OCI-LY3 (cell line): ENCODE results near the gene VNN1.
A peak's percentile ranks its signal among the peaks of the same experiment; 100 is the strongest.

Experiments used
- H2AFZ ChIP-seq: fragments of 200-600, 300-600 bp; shearing (Covaris generic); 2 replicates; pipeline ENCODE4 v1.6.0; 2014; ENCODE audit warnings: antibody characterized with exemption, low read depth, low read length
- H3K27ac ChIP-seq: fragments of 200-600, 300-600 bp; sonication (generic); 2 replicates; pipeline ENCODE4 v1.5.1; 2014; ENCODE audit warnings: mild to moderate bottlenecking, low read length, moderate library complexity, mixed read lengths
- H3K27me3 ChIP-seq: fragments of 200-600, 300-600 bp; sonication (generic); 2 replicates; pipeline ENCODE4 v1.6.1; 2014; ENCODE audit warnings: low read depth, low read length, mixed read lengths
- H3K36me3 ChIP-seq: fragments of 200-600, 300-600 bp; sonication (generic); replicated peaks from 2 replicates; pipeline ENCODE3; 2014; ENCODE audit warnings: low read depth, low read length, mixed read lengths
- H3K4me1 ChIP-seq: fragments of 300-600, 200-600 bp; sonication (generic); 2 replicates; pipeline ENCODE4 v1.6.1; 2014; ENCODE audit warnings: low read length, mixed read lengths
- H3K4me2 ChIP-seq: fragments of 200-600, 300-600 bp; sonication (generic); 2 replicates; pipeline ENCODE4 v1.6.1; 2014; ENCODE audit warnings: low read length, mixed read lengths
- H3K4me3 ChIP-seq: fragments of 300-600, 200-600 bp; sonication (generic); 2 replicates; pipeline ENCODE4 v1.5.1; 2014; ENCODE audit warnings: antibody characterized with exemption, mild to moderate bottlenecking, low read length, moderate library complexity
- H3K79me2 ChIP-seq: fragments of 300-600, 200-600 bp; shearing (Covaris generic); 2 replicates; pipeline ENCODE4 v1.6.1; 2014; ENCODE audit warnings: mild to moderate bottlenecking, low read length, mixed read lengths
- H3K9ac ChIP-seq: fragments of 300-600, 200-600 bp; shearing (Covaris generic); 2 replicates; pipeline ENCODE4 v1.6.0; 2014; ENCODE audit warnings: mild to moderate bottlenecking, low read length, moderate library complexity
- H3K9me3 ChIP-seq: fragments of 200-600, 300-600 bp; shearing (Covaris generic); 2 replicates; pipeline ENCODE4 v1.6.1; 2014; ENCODE audit warnings: low read length, mixed read lengths; ENCODE audit not compliant: insufficient read depth
- H4K20me1 ChIP-seq: fragments of 200-600, 300-600 bp; sonication (generic); 2 replicates; pipeline ENCODE4 v1.6.1; 2016; ENCODE audit warnings: low read length, mixed read lengths; ENCODE audit not compliant: insufficient read depth
- CTCF ChIP-seq: fragments of 200-600, 300-600 bp; sonication (generic); IDR thresholded peaks from 2 replicates; pipeline ENCODE4 v1.5.1; 2014; ENCODE audit warnings: antibody characterized with exemption, low read length, low read depth
- EZH2phosphoT487 ChIP-seq: fragments of 200-600 bp; shearing (Covaris generic); IDR thresholded peaks from 2 replicates; pipeline ENCODE4 v1.6.1; 2018; ENCODE audit warnings: antibody characterized with exemption, mixed run types, low read depth

VNN1 gene

GRCh38 chr6:132669690-132670291, 44.1 kb downstream of the VNN1 start:
- H3K4me2 ChIP-seq, result peak overlapping the region; percentile 96

GRCh38 chr6:132666118-132666517, 47.7 kb downstream of the VNN1 start:
- H3K4me2 ChIP-seq, result no peak overlapping the region
- no peak overlapping the region for H2AFZ ChIP-seq
- H3K4me1 ChIP-seq, result peaks cover 22% of the 10 kb centered on the region
- no peak overlapping the region for H3K9ac ChIP-seq
- no peaks in the 10 kb centered on the region for H4K20me1 ChIP-seq
- H3K27ac ChIP-seq, result no peak overlapping the region
- no peaks in the 10 kb centered on the region for H3K27me3 ChIP-seq
- no peaks in the 10 kb centered on the region for H3K36me3 ChIP-seq
- H3K9me3 ChIP-seq, result no peaks in the 10 kb centered on the region
- no peaks in the 10 kb centered on the region for H3K79me2 ChIP-seq
- no peak overlapping the region for H3K4me3 ChIP-seq
- no peak for TF ChIP-seq EZH2phosphoT487
- TF ChIP-seq CTCF, result no peak

More at GRCh38 chr6:132669690-132670291, 44.1 kb downstream of the VNN1 start:
- TF ChIP-seq CTCF, result peak; percentile 66
- TF ChIP-seq EZH2phosphoT487, result no peak
- peak overlapping the region; percentile 59 for H3K9ac ChIP-seq
- no peaks in the 10 kb centered on the region for H3K9me3 ChIP-seq
- H2AFZ ChIP-seq, result peak overlapping the region; percentile 52; the same call in 1 of the 2 replicates
- H3K4me3 ChIP-seq, result peak overlapping the region; percentile 67
- H3K79me2 ChIP-seq, result no peaks in the 10 kb centered on the region
- H4K20me1 ChIP-seq, result no peaks in the 10 kb centered on the region
- H3K27ac ChIP-seq, result no peak overlapping the region
- H3K4me1 ChIP-seq, result peaks cover 22% of the 10 kb centered on the region
- H3K27me3 ChIP-seq, result no peaks in the 10 kb centered on the region
- H3K36me3 ChIP-seq, result no peaks in the 10 kb centered on the region

- TF ChIP-seq CTCF (no peak), EZH2phosphoT487 (no peak)
- H3K27me3 ChIP-seq, result no peaks in the 10 kb centered on the region
- H3K4me1 ChIP-seq, result peaks cover 7% of the 10 kb centered on the region
- H3K79me2 ChIP-seq, result no peaks in the 10 kb centered on the region
- H4K20me1 ChIP-seq, result no peaks in the 10 kb centered on the region
- H3K9me3 ChIP-seq, result no peaks in the 10 kb centered on the region
- H3K9ac ChIP-seq, result no peak overlapping the region
- no peak overlapping the region for H3K27ac ChIP-seq
- no peak overlapping the region for H2AFZ ChIP-seq
- H3K36me3 ChIP-seq, result no peaks in the 10 kb centered on the region
- H3K4me2 ChIP-seq, result no peak overlapping the region
- no peak overlapping the region for H3K4me3 ChIP-seq
Observed at GRCh38 chr6:132664309-132665034, 49.4 kb downstream of the VNN1 start.

GRCh38 chr6:132663661-132664060, 50.2 kb downstream of the VNN1 start:
- Histone ChIP-seq H4K20me1 (no peaks in the 10 kb centered on the region), H3K4me2 (no peak overlapping the region), H3K9ac (no peak overlapping the region), H2AFZ (no peak overlapping the region), H3K4me3 (no peak overlapping the region), H3K79me2 (no peaks in the 10 kb centered on the region), H3K4me1 (peaks cover 6% of the 10 kb centered on the region), H3K27ac (no peak overlapping the region), H3K27me3 (no peaks in the 10 kb centered on the region), H3K9me3 (no peaks in the 10 kb centered on the region), H3K36me3 (no peaks in the 10 kb centered on the region)
- TF ChIP-seq CTCF, result no peak
- no peak for TF ChIP-seq EZH2phosphoT487
